Liver (tissue), 9 donors: ENCODE data around the gene ZNF79. TPM values are rescaled to one million over a fixed set of nuclear protein-coding genes. Genes with fewer than 3 reads are reported as not detected.

ENCODE experiments used
- DNase-seq: peaks from one replicate; pipeline ENCODE4 v3.0.0-alpha.2; 2017; ENCODE audit warnings: low spot score
- H3K27ac ChIP-seq, 2 donors: one replicate each; pipeline ENCODE4 v1.7.0; 2013; ENCODE audit warnings: inconsistent platforms in 2 of 2, low read length in 2 of 2, control low read depth in 1 of 2, low read depth in 1 of 2, mild to moderate bottlenecking in 1 of 2
- H3K27me3 ChIP-seq, 4 donors: one replicate each; pipeline versions ENCODE4 v1.6.1 to v1.7.0; 2013; ENCODE audit warnings: low read length in 3 of 4, inconsistent platforms in 1 of 4, mild to moderate bottlenecking in 1 of 4, moderate library complexity in 1 of 4; ENCODE audit not compliant: control insufficient read depth in 4 of 4, insufficient read depth in 4 of 4
- H3K36me3 ChIP-seq, 4 donors: one replicate each; pipeline versions ENCODE4 v1.6.1 to v1.7.0; 2013; ENCODE audit warnings: low read length in 3 of 4, mild to moderate bottlenecking in 3 of 4, low read depth in 1 of 4, moderate library complexity in 1 of 4; ENCODE audit not compliant: control insufficient read depth in 4 of 4, insufficient read depth in 3 of 4
- H3K4me1 ChIP-seq, 4 donors: one replicate each; pipeline versions ENCODE4 v1.6.1 to v1.7.0; 2013; ENCODE audit warnings: low read length in 3 of 4, mild to moderate bottlenecking in 3 of 4, moderate library complexity in 1 of 4; ENCODE audit not compliant: control insufficient read depth in 4 of 4, insufficient read depth in 4 of 4
- H3K4me3 ChIP-seq, 3 donors: one replicate each; pipeline versions ENCODE4 v1.6.1 to v1.7.0; 2013; ENCODE audit warnings: low read length in 3 of 3, control low read depth in 1 of 3, low read depth in 1 of 3, mild to moderate bottlenecking in 1 of 3
- H3K9ac ChIP-seq, 2 donors: one replicate each; pipeline ENCODE4 v1.7.0; 2013; ENCODE audit warnings: low read length in 2 of 2, mild to moderate bottlenecking in 2 of 2, moderate library complexity in 2 of 2, control low read depth in 1 of 2, low read depth in 1 of 2
- H3K9me3 ChIP-seq, 4 donors: one replicate each; pipeline versions ENCODE4 v1.6.1 to v1.7.0; 2013; ENCODE audit warnings: low read length in 3 of 4; ENCODE audit not compliant: control insufficient read depth in 4 of 4
- FOXA1 ChIP-seq: IDR thresholded peaks from 2 replicates; pipeline ENCODE4 v1.6.1; 2016; ENCODE audit warnings: antibody characterized with exemption
- FOXA2 ChIP-seq: IDR thresholded peaks from 2 replicates; pipeline ENCODE4 v1.6.1; 2016; ENCODE audit warnings: antibody characterized with exemption
- HNF4A ChIP-seq, 2 donors: conservative IDR thresholded peaks; 2 replicates each; pipeline ENCODE4 v1.6.1; 2016; ENCODE audit warnings: antibody characterized with exemption in 2 of 2, mild to moderate bottlenecking in 2 of 2
- HNF4G ChIP-seq: IDR thresholded peaks from 2 replicates; pipeline ENCODE4 v1.6.1; 2016; ENCODE audit warnings: antibody characterized with exemption
- JUND ChIP-seq, 2 donors: IDR thresholded peaks; 2 replicates each; pipeline ENCODE4 v1.6.1; 2016; ENCODE audit warnings: antibody characterized with exemption in 2 of 2
- RAD21 ChIP-seq, 2 donors: IDR thresholded peaks; 2 replicates each; pipeline ENCODE4 v1.6.1; 2016; ENCODE audit warnings: antibody characterized with exemption in 2 of 2, mild to moderate bottlenecking in 2 of 2
- RXRA ChIP-seq, 2 donors: IDR thresholded peaks; 2 replicates each; pipeline ENCODE4 v1.6.1; 2017 to 2018; ENCODE audit warnings: antibody characterized with exemption in 2 of 2, mild to moderate bottlenecking in 1 of 2
- SP1 ChIP-seq: IDR thresholded peaks from 2 replicates; pipeline ENCODE4 v1.6.1; 2018; ENCODE audit warnings: antibody characterized with exemption, mild to moderate bottlenecking
- TAF1 ChIP-seq: conservative IDR thresholded peaks from 2 replicates; pipeline ENCODE4 v1.6.1; 2016; ENCODE audit warnings: antibody characterized with exemption, mild to moderate bottlenecking
- YY1 ChIP-seq: IDR thresholded peaks from 2 replicates; pipeline ENCODE4 v1.6.1; 2016; ENCODE audit warnings: antibody characterized with exemption, mild to moderate bottlenecking
- WGBS: extraction: QIAGEN DNeasy Blood & Tissue Kit; methylation state at CpG from one replicate; pipeline ENCODE4 v1.1.7; 2013; 5-methylcytosine and 5-hydroxymethylcytosine counted together
- polyA plus RNA-seq, 2 donors: library from polyadenylated mRNA; stranded (reverse) in 1 of 2; unstranded in 1 of 2; fragments of 200-250 nt in 1 of 2; fragments of >200 nt in 1 of 2; fragmentation: Nextera tagmentation in 1 of 2; extraction: Ambion mirVana in 1 of 2; gene quantifications; one replicate each; pipeline versions ENCODE4 v1.2.1 to v1.2.3, GENCODE V29; 2013 to 2015
- total RNA-seq, 2 donors: library from RNA; depleted of rRNA; stranded (reverse); fragments of >200 nt; gene quantifications; one replicate each; pipeline ENCODE4 v1.2.3, GENCODE V29; 2014
- TF ChIP-seq, protein P1 (sequence below): IDR thresholded peaks from 2 replicates; pipeline ENCODE4 v1.6.1; 2016; ENCODE audit warnings: antibody characterized with exemption
- TF ChIP-seq, protein P2 (sequence below): IDR thresholded peaks from 2 replicates; pipeline ENCODE4 v1.6.1; 2016; ENCODE audit warnings: antibody characterized with exemption
- TF ChIP-seq, protein P3 (sequence below): IDR thresholded peaks from 2 replicates; pipeline ENCODE4 v1.6.1; 2016; ENCODE audit warnings: antibody characterized with exemption, mild to moderate bottlenecking
- TF ChIP-seq, protein P4 (sequence below): fragments of 150-350 bp; IDR thresholded peaks from 2 replicates; pipeline ENCODE4 v1.5.1; 2017; ENCODE audit warnings: improper control_type of control experiment, low read depth, low read length; ENCODE audit not compliant: missing input control
- donor health status: healthy.
- donor health status: healthy.
- donor health status: healthy.
- donor health status: healthy.
- donor health status: healthy.

Gene ZNF79
- total and polyA plus RNA-seq, 4 donors, result 2.2 to 6.9 (median 4.2) TPM

DNA sequence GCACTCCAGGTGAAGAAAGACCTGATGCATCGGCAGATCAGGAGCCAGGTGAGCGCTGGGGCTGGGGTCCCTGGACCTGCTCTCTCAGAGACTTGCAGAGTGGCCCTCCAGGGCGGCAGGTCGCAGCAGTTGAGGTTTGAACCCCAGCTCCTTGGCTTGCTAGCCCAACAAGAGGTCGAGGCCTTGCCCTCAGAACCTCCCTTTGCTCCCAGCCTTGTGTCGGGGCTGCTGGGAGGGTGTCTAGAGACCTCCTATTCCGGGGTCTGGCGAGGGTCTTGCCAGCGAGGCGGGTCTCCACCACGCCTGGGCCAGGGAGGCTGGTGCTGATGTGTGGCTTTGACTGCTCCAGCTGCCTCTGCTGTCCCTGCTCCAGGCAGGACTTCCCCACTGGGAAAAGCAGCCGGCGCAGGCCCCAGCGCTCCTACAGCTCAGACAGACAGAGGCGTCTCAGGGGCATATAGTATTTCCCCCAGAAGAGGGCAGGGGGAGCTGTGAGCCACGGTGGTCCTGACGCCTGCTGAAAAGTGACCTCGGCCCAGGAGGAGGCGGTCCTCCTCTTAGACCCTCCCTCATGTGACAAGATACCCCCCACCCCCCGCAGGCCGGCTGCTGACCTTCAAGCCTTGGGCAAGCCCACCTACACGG lies 65.4 kb downstream of the ZNF79 start:
- Histone ChIP-seq H3K27me3 (no peaks in the 10 kb centered on the region), H3K9ac (no peak overlapping the region), H3K4me3 (no peak overlapping the region), H3K27ac (no peak overlapping the region), H3K4me1 (no peaks in the 10 kb centered on the region), H3K36me3 (peaks cover 10 to 66% (median 25%) of the 10 kb centered on the region in 4 donors), H3K9me3 (no peaks in the 10 kb centered on the region)
- 91% methylated on average over 22 of the region's 22 CpGs for WGBS
- no peak for TF ChIP-seq HNF4A (conservative IDR thresholded peaks at IDR 0.05)
- no peak for TF ChIP-seq RAD21 (IDR thresholded peaks at IDR 0.05)
- TF ChIP-seq TAF1, result no peak
- TF ChIP-seq, protein P1, sequence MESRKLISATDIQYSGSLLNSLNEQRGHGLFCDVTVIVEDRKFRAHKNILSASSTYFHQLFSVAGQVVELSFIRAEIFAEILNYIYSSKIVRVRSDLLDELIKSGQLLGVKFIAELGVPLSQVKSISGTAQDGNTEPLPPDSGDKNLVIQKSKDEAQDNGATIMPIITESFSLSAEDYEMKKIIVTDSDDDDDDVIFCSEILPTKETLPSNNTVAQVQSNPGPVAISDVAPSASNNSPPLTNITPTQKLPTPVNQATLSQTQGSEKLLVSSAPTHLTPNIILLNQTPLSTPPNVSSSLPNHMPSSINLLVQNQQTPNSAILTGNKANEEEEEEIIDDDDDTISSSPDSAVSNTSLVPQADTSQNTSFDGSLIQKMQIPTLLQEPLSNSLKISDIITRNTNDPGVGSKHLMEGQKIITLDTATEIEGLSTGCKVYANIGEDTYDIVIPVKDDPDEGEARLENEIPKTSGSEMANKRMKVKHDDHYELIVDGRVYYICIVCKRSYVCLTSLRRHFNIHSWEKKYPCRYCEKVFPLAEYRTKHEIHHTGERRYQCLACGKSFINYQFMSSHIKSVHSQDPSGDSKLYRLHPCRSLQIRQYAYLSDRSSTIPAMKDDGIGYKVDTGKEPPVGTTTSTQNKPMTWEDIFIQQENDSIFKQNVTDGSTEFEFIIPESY, result no peak
- TF ChIP-seq RXRA (IDR thresholded peaks at IDR 0.05), result no peak
- TF ChIP-seq SP1, result no peak
- TF ChIP-seq HNF4G, result no peak
- TF ChIP-seq YY1, result no peak
- TF ChIP-seq FOXA2, result no peak
- TF ChIP-seq, protein P2, sequence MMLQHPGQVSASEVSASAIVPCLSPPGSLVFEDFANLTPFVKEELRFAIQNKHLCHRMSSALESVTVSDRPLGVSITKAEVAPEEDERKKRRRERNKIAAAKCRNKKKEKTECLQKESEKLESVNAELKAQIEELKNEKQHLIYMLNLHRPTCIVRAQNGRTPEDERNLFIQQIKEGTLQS, result no peak
- TF ChIP-seq FOXA1, result no peak
- TF ChIP-seq, protein P3, sequence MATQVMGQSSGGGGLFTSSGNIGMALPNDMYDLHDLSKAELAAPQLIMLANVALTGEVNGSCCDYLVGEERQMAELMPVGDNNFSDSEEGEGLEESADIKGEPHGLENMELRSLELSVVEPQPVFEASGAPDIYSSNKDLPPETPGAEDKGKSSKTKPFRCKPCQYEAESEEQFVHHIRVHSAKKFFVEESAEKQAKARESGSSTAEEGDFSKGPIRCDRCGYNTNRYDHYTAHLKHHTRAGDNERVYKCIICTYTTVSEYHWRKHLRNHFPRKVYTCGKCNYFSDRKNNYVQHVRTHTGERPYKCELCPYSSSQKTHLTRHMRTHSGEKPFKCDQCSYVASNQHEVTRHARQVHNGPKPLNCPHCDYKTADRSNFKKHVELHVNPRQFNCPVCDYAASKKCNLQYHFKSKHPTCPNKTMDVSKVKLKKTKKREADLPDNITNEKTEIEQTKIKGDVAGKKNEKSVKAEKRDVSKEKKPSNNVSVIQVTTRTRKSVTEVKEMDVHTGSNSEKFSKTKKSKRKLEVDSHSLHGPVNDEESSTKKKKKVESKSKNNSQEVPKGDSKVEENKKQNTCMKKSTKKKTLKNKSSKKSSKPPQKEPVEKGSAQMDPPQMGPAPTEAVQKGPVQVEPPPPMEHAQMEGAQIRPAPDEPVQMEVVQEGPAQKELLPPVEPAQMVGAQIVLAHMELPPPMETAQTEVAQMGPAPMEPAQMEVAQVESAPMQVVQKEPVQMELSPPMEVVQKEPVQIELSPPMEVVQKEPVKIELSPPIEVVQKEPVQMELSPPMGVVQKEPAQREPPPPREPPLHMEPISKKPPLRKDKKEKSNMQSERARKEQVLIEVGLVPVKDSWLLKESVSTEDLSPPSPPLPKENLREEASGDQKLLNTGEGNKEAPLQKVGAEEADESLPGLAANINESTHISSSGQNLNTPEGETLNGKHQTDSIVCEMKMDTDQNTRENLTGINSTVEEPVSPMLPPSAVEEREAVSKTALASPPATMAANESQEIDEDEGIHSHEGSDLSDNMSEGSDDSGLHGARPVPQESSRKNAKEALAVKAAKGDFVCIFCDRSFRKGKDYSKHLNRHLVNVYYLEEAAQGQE, result no peak
- no peak for TF ChIP-seq JUND (IDR thresholded peaks at IDR 0.05)
- TF ChIP-seq, protein P4, sequence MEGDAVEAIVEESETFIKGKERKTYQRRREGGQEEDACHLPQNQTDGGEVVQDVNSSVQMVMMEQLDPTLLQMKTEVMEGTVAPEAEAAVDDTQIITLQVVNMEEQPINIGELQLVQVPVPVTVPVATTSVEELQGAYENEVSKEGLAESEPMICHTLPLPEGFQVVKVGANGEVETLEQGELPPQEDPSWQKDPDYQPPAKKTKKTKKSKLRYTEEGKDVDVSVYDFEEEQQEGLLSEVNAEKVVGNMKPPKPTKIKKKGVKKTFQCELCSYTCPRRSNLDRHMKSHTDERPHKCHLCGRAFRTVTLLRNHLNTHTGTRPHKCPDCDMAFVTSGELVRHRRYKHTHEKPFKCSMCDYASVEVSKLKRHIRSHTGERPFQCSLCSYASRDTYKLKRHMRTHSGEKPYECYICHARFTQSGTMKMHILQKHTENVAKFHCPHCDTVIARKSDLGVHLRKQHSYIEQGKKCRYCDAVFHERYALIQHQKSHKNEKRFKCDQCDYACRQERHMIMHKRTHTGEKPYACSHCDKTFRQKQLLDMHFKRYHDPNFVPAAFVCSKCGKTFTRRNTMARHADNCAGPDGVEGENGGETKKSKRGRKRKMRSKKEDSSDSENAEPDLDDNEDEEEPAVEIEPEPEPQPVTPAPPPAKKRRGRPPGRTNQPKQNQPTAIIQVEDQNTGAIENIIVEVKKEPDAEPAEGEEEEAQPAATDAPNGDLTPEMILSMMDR, result no peak
- DNase-seq, result no peak

DNA sequence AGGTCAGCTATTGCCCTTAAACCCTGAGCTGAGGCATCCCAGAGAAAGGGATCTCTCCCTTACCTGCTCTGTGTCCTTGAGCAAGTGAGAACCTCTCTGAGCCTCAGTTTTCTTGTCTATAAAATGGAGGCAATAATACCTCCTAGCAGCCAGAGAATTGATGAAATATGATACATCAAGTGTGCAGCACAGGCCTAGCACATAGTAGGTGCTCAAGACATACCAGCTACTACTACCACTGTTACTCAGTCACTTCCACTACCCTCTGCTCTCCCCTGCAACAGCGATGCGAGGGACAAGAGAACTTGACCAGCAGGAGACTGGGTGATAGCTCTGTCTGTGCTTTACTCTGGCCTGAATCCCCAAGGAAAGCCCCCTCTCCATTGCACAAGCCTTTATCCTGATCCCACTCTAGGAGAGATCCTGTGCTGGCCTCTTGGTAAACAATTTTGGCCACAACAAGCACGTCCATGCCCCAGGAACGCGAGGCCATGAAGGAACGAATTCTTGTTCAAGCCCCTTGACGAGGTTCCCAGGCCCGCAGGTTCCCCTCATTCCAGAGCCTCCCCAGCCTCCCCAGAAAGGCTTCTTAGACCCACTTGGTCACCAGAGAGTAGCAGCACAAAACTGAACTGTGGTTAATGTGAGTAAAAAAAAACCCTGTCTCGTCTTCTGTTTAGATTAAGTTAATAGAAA lies 66.5 kb downstream of the ZNF79 start:
- no peak for DNase-seq

More for the DNA sequence above, 66.5 kb downstream of the ZNF79 start:
- TF ChIP-seq, protein P2, result no peak
- no peak for TF ChIP-seq TAF1
- TF ChIP-seq RAD21 (IDR thresholded peaks at IDR 0.05), result no peak
- no peak for TF ChIP-seq FOXA2
- WGBS, result 93% methylated on average over 9 of the region's 9 CpGs
- no peak overlapping the region for H3K4me3 ChIP-seq
- H3K9ac ChIP-seq, result no peak overlapping the region
- H3K4me1 ChIP-seq, result peaks cover 0 to 3% (median 1%) of the 10 kb centered on the region in 4 donors
- no peaks in the 10 kb centered on the region for H3K27me3 ChIP-seq
- H3K27ac ChIP-seq, result no peak overlapping the region
- H3K36me3 ChIP-seq, result peaks cover 12 to 68% (median 26%) of the 10 kb centered on the region in 4 donors
- H3K9me3 ChIP-seq, result no peaks in the 10 kb centered on the region
